ENCODE data around the gene HNRNPL. TPM values are rescaled to one million over a fixed set of nuclear protein-coding genes. Genes with fewer than 3 reads are reported as not detected.
"Not testable (repeated sequence)": the region's sequence is repeated elsewhere in the genome, so short reads cannot be mapped to it uniquely, and the experiment has no call there.

HNRNPL gene
- total RNA-seq, 1 experiment from 2014 or later: 710 TPM

GRCh38 chr19:38799104-38799503, 50.7 kb downstream of the HNRNPL start:
- TF ChIP-seq CTCF (conservative IDR thresholded peaks at IDR 0.05): no peak
- H4K8ac ChIP-seq (replicated peaks; ENCODE audit: insufficient read length, low read depth, low read length): no peak overlapping the region
- H3K18ac ChIP-seq (ENCODE audit: insufficient read length, low read depth, low read length): no peak overlapping the region
- H2BK15ac ChIP-seq (ENCODE audit: low read depth, low read length): no peak overlapping the region
- no peak overlapping the region for H2AFZ ChIP-seq (ENCODE audit: low read length)
- H2BK120ac ChIP-seq (ENCODE audit: low read depth, low read length, poor library complexity, severe bottlenecking): no peak overlapping the region
- H3K27me3 Mint-ChIP-seq (ENCODE audit: low read depth): peaks cover 3% of the 10 kb centered on the region
- no peaks in the 10 kb centered on the region for H3K79me1 ChIP-seq (ENCODE audit: insufficient read depth, low read depth, low read length, poor library complexity, severe bottlenecking)
- no peaks in the 10 kb centered on the region; the same call in 1 of the 2 replicates for H3K79me2 ChIP-seq (ENCODE audit: insufficient read depth, low read length)
- no peak overlapping the region for H3K4ac ChIP-seq (ENCODE audit: low read depth, low read length)
- H3K4me2 ChIP-seq (ENCODE audit: insufficient read depth, insufficient read length, low read length): no peak overlapping the region
- H3K9me3 Mint-ChIP-seq: peaks cover 2 to 11% of the 10 kb centered on the region in 2 experiments; a peak in 3 of 5 replicates
- H3K14ac ChIP-seq (ENCODE audit: insufficient read depth, low read length): no peak overlapping the region
- no peak overlapping the region for H3T11ph ChIP-seq (ENCODE audit: low read length)
- no peak overlapping the region for H2BK20ac ChIP-seq (ENCODE audit: low read depth, low read length, poor library complexity, severe bottlenecking)
- no peak overlapping the region for H4K5ac ChIP-seq (ENCODE audit: insufficient read length, low read depth, low read length)
- no peaks in the 10 kb centered on the region for H3K23me2 ChIP-seq (ENCODE audit: insufficient read length, low read depth, low read length, poor library complexity, severe bottlenecking)
- WGBS (ENCODE audit: extremely low coverage, insufficient read length, low lambda C conversion rate): no CpG with 5 or more reads among the region's 10 CpGs
- DNase-seq: no peak
- H3K27ac Mint-ChIP-seq: no peak overlapping the region
- H2BK5ac ChIP-seq (ENCODE audit: insufficient read length, low read length): no peak overlapping the region
- H3K4me1 Mint-ChIP-seq: peaks cover 4 to 5% of the 10 kb centered on the region in 2 experiments; a peak in 3 of 4 replicates
- H3K9me3 ChIP-seq (ENCODE audit: control insufficient read depth, low read depth, low read length): no peaks in the 10 kb centered on the region
- no peaks in the 10 kb centered on the region for H3K27me3 ChIP-seq (ENCODE audit: insufficient read depth, low read length)
- H3K4me3 Mint-ChIP-seq: no peak overlapping the region
- H3K4me1 ChIP-seq (ENCODE audit: insufficient read depth, low read length): no peaks in the 10 kb centered on the region
- H3K56ac ChIP-seq (ENCODE audit: insufficient read length, low read depth, low read length): no peak overlapping the region
- no peak overlapping the region for H3K27ac ChIP-seq (ENCODE audit: insufficient read length, low read depth, low read length)
- H2BK12ac ChIP-seq (ENCODE audit: insufficient read length, low read depth, low read length): no peak overlapping the region
- H2AK5ac ChIP-seq (ENCODE audit: insufficient read length, low read length): no peak overlapping the region
- no peak overlapping the region for H3K9ac ChIP-seq (ENCODE audit: extremely low read depth, insufficient read length, low read length)
- H4K91ac ChIP-seq (ENCODE audit: insufficient read length, low read depth, low read length): no peak overlapping the region
- H4K20me1 ChIP-seq (ENCODE audit: control insufficient read depth, insufficient read depth, insufficient read length): no peaks in the 10 kb centered on the region
- H3K23ac ChIP-seq (ENCODE audit: insufficient read length, low read depth, low read length): no peak overlapping the region
- 0 out of 7 replicates have a peak, but pooled peaks cover 0 to 4% (median 0%) of the 10 kb centered on the region in 3 experiments for H3K36me3 Mint-ChIP-seq (ENCODE audit: insufficient read depth in 1 of 3, low read depth in 3 of 3)

GRCh38 chr19:38797781-38798180, 52.0 kb downstream of the HNRNPL start:
- H3K79me2 ChIP-seq (ENCODE audit: insufficient read depth, low read length); H4K8ac ChIP-seq (replicated peaks; ENCODE audit: insufficient read length, low read depth, low read length); H3K4me1 ChIP-seq (ENCODE audit: insufficient read depth, low read length); H2BK20ac ChIP-seq (ENCODE audit: low read depth, low read length, poor library complexity, severe bottlenecking); H3K9me3 ChIP-seq (ENCODE audit: control insufficient read depth, low read depth, low read length); H3K36me3 Mint-ChIP-seq (ENCODE audit: insufficient read depth in 1 of 3, low read depth in 3 of 3); H3K79me1 ChIP-seq (ENCODE audit: insufficient read depth, low read depth, low read length, poor library complexity, severe bottlenecking); H3K4me2 ChIP-seq (ENCODE audit: insufficient read depth, insufficient read length, low read length); DNase-seq; H3K56ac ChIP-seq (ENCODE audit: insufficient read length, low read depth, low read length); H3K4ac ChIP-seq (ENCODE audit: low read depth, low read length); H3K27me3 ChIP-seq (ENCODE audit: insufficient read depth, low read length); H3K27ac ChIP-seq (ENCODE audit: insufficient read length, low read depth, low read length); H2BK15ac ChIP-seq (ENCODE audit: low read depth, low read length); H2BK120ac ChIP-seq (ENCODE audit: low read depth, low read length, poor library complexity, severe bottlenecking); H3K18ac ChIP-seq (ENCODE audit: insufficient read length, low read depth, low read length); H3K23me2 ChIP-seq (ENCODE audit: insufficient read length, low read depth, low read length, poor library complexity, severe bottlenecking); H3K23ac ChIP-seq (ENCODE audit: insufficient read length, low read depth, low read length); H2AK5ac ChIP-seq (ENCODE audit: insufficient read length, low read length); H3K4me3 Mint-ChIP-seq; H3K27me3 Mint-ChIP-seq (ENCODE audit: low read depth); H4K91ac ChIP-seq (ENCODE audit: insufficient read length, low read depth, low read length); H3K4me1 Mint-ChIP-seq; H3K9ac ChIP-seq (ENCODE audit: extremely low read depth, insufficient read length, low read length); H4K5ac ChIP-seq (ENCODE audit: insufficient read length, low read depth, low read length); H2BK5ac ChIP-seq (ENCODE audit: insufficient read length, low read length); H2AFZ ChIP-seq (ENCODE audit: low read length); H2BK12ac ChIP-seq (ENCODE audit: insufficient read length, low read depth, low read length); H3T11ph ChIP-seq (ENCODE audit: low read length); H4K20me1 ChIP-seq (ENCODE audit: control insufficient read depth, insufficient read depth, insufficient read length); H3K14ac ChIP-seq (ENCODE audit: insufficient read depth, low read length); H3K27ac Mint-ChIP-seq: not testable (repeated sequence)
- no CpG with 5 or more reads among the region's 33 CpGs for WGBS (ENCODE audit: extremely low coverage, insufficient read length, low lambda C conversion rate)
- H3K9me3 Mint-ChIP-seq: peaks cover 2 to 11% of the 10 kb centered on the region in 2 experiments; a peak in 3 of 5 replicates
